IMR-90 (cell line): ENCODE results near the gene PET100.

Source experiments
- BHLHE40 ChIP-seq: fragments of 150-350 bp; IDR thresholded peaks from 2 replicates; pipeline ENCODE4 v1.6.1; 2016; ENCODE audit warnings: mild to moderate bottlenecking, low read depth, low read length
- CEBPB ChIP-seq: IDR thresholded peaks from 2 replicates; pipeline ENCODE4 v1.6.1; 2012; ENCODE audit warnings: low read depth, low read length, improper control_type of control experiment
- CHD1 ChIP-seq: IDR thresholded peaks from 2 replicates; pipeline ENCODE4 v1.6.1; 2012; ENCODE audit warnings: low read depth, low read length, improper control_type of control experiment
- CTCF ChIP-seq: conservative IDR thresholded peaks from 2 replicates; pipeline ENCODE4 v1.5.1; 2012; ENCODE audit warnings: mild to moderate bottlenecking, low read depth, low read length, improper control_type of control experiment
- MAFK ChIP-seq: IDR thresholded peaks from 2 replicates; pipeline ENCODE4 v1.6.1; 2012; ENCODE audit warnings: low read depth, low read length, improper control_type of control experiment
- MXI1 ChIP-seq: IDR thresholded peaks from 2 replicates; pipeline ENCODE4 v1.6.1; 2012; ENCODE audit warnings: low read depth, mild to moderate bottlenecking, low read length, moderate library complexity, borderline replicate concordance
- POLR2A ChIP-seq: IDR thresholded peaks from 2 replicates; pipeline ENCODE4 v1.6.1; 2012; ENCODE audit warnings: mild to moderate bottlenecking, low read depth, low read length
- RAD21 ChIP-seq: IDR thresholded peaks from 2 replicates; pipeline ENCODE4 v1.6.1; 2012; ENCODE audit warnings: low read length, improper control_type of control experiment
- RCOR1 ChIP-seq: IDR thresholded peaks from 2 replicates; pipeline ENCODE4 v1.6.1; 2012; ENCODE audit warnings: mild to moderate bottlenecking, low read length, improper control_type of control experiment; ENCODE audit not compliant: insufficient replicate concordance
- RFX5 ChIP-seq: IDR thresholded peaks from 2 replicates; pipeline ENCODE4 v1.8.0; 2012; ENCODE audit warnings: low read depth, mild to moderate bottlenecking, low read length, moderate library complexity
- SMC3 ChIP-seq: fragments of 150-350 bp; IDR thresholded peaks from 2 replicates; pipeline ENCODE4 v1.6.1; 2016; ENCODE audit warnings: low read depth, mild to moderate bottlenecking, antibody characterized with exemption, low read length, moderate library complexity
- USF2 ChIP-seq: fragments of 150-350 bp; IDR thresholded peaks from 2 replicates; pipeline ENCODE4 v1.6.1; 2017; ENCODE audit warnings: mild to moderate bottlenecking, antibody characterized with exemption, low read length, low read depth

- no peak for TF ChIP-seq CTCF
- TF ChIP-seq POLR2A = no peak
- no peak for TF ChIP-seq RAD21
- TF ChIP-seq RCOR1 = no peak
- TF ChIP-seq RFX5 = no peak
- no peak for TF ChIP-seq BHLHE40
- no peak for TF ChIP-seq MXI1
- no peak for TF ChIP-seq CHD1
- no peak for TF ChIP-seq MAFK
- TF ChIP-seq USF2 = no peak
- TF ChIP-seq SMC3 = no peak
- TF ChIP-seq CEBPB = no peak
Observed at GRCh38 chr19:7642295-7643030, 12.9 kb downstream of the PET100 start.
